Measurements from ENCODE around the gene GNAI2.
A peak's percentile ranks its signal among the peaks of the same experiment; 100 is the strongest.

The GNAI2 gene

DNA sequence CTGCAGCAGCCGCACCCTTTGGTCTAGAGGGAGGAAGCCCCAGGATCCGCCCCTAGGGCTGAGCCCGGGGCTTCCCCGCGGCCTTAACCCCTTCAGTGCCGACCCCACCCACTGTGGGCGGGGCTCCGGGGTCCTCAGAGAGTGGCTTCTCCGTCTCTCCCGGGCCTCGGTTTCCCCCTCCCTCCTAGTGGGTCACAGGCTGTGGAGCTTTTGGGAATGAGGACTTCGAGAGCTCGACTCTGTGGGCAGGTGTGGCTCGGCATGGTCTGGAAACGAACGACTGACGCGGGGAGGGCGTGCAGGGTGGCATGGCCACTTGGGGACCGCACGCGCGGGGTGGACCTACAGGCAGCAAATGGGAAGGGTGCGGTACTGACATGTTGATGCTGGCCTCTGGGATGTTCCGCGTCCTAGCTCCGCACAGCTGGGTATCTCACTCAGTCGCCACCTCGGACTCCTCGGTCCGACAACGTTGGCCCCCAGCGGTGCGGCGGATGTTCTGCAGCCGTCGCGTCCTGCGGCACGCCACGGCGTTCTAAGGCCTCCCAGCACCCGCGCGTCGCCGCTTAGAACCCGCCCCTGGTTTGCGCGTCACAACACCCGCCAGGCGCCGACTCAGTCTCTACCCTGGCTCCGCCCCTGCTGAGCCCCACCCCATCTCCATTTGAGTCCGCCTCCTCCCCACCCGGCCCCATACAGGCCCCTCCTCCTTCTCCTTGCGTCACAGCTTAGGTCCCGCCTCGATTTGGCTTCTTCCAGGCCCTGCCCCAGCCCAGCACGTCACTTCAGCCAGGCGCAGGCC lies 63.0 kb downstream of the GNAI2 start, which contains the start of the genes HYAL3 and NAA80:
TSS of gene HYAL3 (minus strand) at position 570 of the 802 bp plus-strand sequence. CDS start 3,803 bp downstream, outside the sequence.
TSS of gene NAA80 (minus strand) at position 570 of the 802 bp plus-strand sequence. CDS start 1,942 bp downstream, outside the sequence.
- DNase-seq (ENCODE audit: low read depth), result peak; percentile 98
- peak; percentile 45 for TF ChIP-seq CTCF (IDR thresholded peaks at IDR 0.05; ENCODE audit: control insufficient read depth, extremely low read depth, insufficient read depth)
- peak within 1 kb of the TSS; percentile 93 for H3K4me3 ChIP-seq (ENCODE audit: low read depth, low read length)

GRCh38 chr3:50299638-50299928 lies 63.6 kb downstream of the GNAI2 start:
- no peak for TF ChIP-seq CTCF (IDR thresholded peaks at IDR 0.05; ENCODE audit: control insufficient read depth, extremely low read depth, insufficient read depth)
- DNase-seq (ENCODE audit: low read depth), result no peak
- peak overlapping the region; percentile 55 for H3K4me3 ChIP-seq (ENCODE audit: low read depth, low read length)

DNA sequence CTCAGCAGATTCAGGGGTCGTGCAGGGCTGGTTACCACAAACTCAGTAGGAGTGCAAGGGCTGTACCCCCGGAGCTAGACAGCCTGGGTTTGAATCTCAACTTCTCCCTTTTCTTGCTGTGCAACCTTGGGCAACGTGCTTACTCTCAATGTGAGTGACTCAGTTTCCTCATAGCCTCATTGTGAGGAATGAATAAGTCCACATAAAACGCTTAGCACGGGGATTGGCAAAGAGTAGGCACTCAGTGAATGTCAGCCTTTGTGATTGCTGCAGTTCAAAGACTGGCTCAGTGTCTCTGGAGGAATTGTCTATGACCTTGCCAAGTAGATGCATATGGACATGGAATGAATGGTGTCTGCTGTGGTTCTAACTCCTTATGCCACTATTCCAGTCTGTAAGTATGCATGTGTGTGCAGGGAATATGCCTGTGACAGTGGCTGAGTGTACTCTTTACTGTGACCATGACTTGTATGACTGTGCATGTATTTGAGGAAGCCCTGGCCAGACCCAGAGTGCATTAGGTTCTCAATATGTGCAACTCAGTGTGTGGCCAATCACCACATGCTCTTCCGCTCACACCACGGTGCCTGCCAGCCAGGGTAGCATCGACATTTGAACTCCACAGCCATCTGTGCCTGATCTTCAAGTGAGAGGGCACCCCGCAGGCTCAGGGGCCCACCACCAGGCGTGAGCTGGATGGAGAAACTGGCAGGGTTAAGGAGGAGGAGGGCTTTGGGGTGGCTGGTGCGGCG lies 64.1 kb downstream of the GNAI2 start:
- peak overlapping the region; percentile 55 for H3K4me3 ChIP-seq (ENCODE audit: low read depth, low read length)
- DNase-seq (ENCODE audit: low read depth), result no peak
- TF ChIP-seq CTCF (IDR thresholded peaks at IDR 0.05; ENCODE audit: control insufficient read depth, extremely low read depth, insufficient read depth), result no peak

DNA sequence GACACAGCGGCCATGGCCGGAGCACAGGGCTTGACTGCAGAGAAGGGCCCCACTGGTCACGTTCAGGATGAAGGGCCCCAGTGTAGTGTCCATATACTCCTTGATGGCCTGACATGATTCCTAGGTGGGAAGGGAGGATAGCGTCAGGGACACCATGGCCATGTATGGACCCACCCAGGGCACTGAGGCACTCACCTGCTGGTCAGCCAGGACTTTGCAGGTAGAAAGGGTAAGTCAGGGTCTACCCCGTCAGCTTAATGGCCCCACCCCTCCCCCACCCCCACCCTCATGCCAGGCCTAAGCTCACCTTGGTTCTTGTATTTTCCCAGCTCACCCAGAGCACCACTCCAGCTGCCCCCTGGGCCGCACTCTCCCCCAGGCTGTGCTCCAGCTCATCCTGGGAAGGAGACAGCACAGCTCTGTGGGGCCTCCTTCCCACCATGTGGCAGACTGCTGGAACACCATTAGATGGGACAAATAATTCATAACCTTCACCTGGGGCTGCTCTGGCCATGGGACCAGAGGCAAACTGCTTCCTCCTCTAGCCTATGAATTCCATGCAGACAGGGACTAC lies 64.8 kb downstream of the GNAI2 start:
- no peak for TF ChIP-seq CTCF (IDR thresholded peaks at IDR 0.05; ENCODE audit: control insufficient read depth, extremely low read depth, insufficient read depth)
- peak overlapping the region; percentile 55; the same call in 1 of the 2 replicates for H3K4me3 ChIP-seq (ENCODE audit: low read depth, low read length)
- no peak for DNase-seq (ENCODE audit: low read depth)

DNA sequence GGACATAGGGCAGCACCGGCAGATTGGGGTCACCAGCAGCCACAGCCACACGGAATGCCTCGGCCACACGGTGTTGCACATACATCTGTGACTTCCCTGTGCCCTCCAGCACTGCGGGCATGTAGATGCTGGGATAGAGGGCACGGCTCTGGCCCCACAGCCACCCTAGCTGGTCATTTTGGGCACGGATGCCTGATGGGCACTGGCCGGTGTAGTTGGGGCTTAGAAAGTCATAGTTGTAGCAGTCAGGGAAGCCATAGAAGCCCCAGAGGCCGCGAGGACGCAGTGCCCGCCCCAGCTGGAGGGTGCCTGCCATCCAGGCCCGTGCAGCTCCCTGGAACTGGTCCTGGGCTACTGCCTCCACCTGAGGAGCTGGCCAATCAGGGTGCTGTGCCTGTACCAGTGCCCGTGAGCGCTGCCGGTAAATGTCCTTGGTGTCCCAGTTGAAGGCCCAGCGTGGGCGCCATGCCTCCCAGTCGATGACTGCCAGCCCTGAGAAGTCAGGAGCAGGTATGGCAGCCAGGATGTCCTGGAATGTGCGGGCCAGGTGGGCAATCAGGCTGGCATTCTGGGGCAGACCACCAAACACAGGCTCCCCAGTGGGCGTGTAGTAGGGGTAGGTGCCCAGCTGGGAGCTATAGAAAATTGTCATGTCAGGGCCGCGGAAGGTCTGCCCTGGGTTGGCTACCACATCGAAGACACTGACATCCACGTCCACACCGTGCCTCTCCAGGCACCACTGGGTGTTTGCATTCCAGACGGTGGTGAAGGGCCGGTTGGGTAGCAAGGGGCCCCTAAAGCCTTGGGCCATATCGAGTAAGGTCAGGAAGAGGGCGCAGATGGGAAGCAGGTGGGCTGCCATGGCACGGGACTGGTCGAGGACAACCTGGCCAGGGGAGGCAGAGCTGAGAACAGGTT lies 66.3 kb downstream of the GNAI2 start:
- DNase-seq (ENCODE audit: low read depth), result no peak
- no peak for TF ChIP-seq CTCF (IDR thresholded peaks at IDR 0.05; ENCODE audit: control insufficient read depth, extremely low read depth, insufficient read depth)
- no peak overlapping the region for H3K4me3 ChIP-seq (ENCODE audit: low read depth, low read length)
